Sigmoid colon (tissue), 7 donors: ENCODE measurements around the gene AAR2. TPM values are rescaled to one million over a fixed set of nuclear protein-coding genes. Genes with fewer than 3 reads are reported as not detected.

Source experiments
- DNase-seq: peaks from one replicate; pipeline ENCODE4 v3.0.0-alpha.2; 2019
- H3K27ac ChIP-seq, 4 donors: fragments of 200-600 bp; sonication (generic); one replicate each; pipeline ENCODE4 v1.5.1; 2016 to 2019; ENCODE audit warnings: mild to moderate bottlenecking in 1 of 4
- H3K27me3 ChIP-seq, 3 donors: fragments of 200-600 bp; sonication (generic); one replicate each; pipeline ENCODE4 v1.5.1; 2019; ENCODE audit warnings: mild to moderate bottlenecking in 1 of 3
- H3K36me3 ChIP-seq, 4 donors: fragments of 200-600 bp; sonication (generic); one replicate each; pipeline ENCODE4 v1.5.1; 2016 to 2019
- H3K4me1 ChIP-seq, 4 donors: fragments of 200-600 bp; sonication (generic); one replicate each; pipeline ENCODE4 v1.5.1; 2017 to 2019
- H3K4me3 ChIP-seq, 4 donors: fragments of 200-600 bp; sonication (generic); one replicate each; pipeline ENCODE4 v1.5.1; 2017 to 2019; ENCODE audit warnings: mild to moderate bottlenecking in 2 of 4, moderate library complexity in 1 of 4
- H3K9me3 ChIP-seq, 4 donors: fragments of 200-600 bp in 3 of 4; sonication (generic) in 3 of 4; one replicate each; pipeline versions ENCODE4 v1.5.1 to v1.6.1; 2013 to 2019
- EP300 ChIP-seq, 4 donors: sonication (generic); formaldehyde crosslinking; IDR thresholded peaks; one replicate each; pipeline ENCODE4 v1.6.1; 2017; ENCODE audit warnings: antibody characterized with exemption in 4 of 4
- POLR2A ChIP-seq, 2 donors: fragments of 450-650 bp; IDR thresholded peaks; one replicate each; pipeline ENCODE4 v1.6.1; 2016; ENCODE audit warnings: antibody characterized with exemption in 2 of 2, mild to moderate bottlenecking in 2 of 2, moderate library complexity in 2 of 2
- POLR2AphosphoS5 ChIP-seq, 4 donors: sonication (generic); formaldehyde crosslinking; IDR thresholded peaks; one replicate each; pipeline ENCODE4 v1.6.1; 2017; ENCODE audit warnings: antibody characterized with exemption in 4 of 4
- WGBS, 2 donors: extraction: QIAGEN DNeasy Blood & Tissue Kit; methylation state at CpG; one replicate each; pipeline ENCODE4 v1.1.7; 2013; 5-methylcytosine and 5-hydroxymethylcytosine counted together
- intact Hi-C: fragments of 100-400 bp; cut with DNase I; formaldehyde crosslinking; loops from one replicate; pipeline ENCODE4 v1.15.1; 2023
- polyA plus RNA-seq, 3 donors: library from polyadenylated mRNA; stranded (reverse); fragments of 200-250 nt; gene quantifications; one replicate each; pipeline ENCODE4 v1.2.3, GENCODE V29; 2013
- total RNA-seq, 4 donors: library from RNA; depleted of rRNA; stranded (reverse); fragments of >200 nt; gene quantifications; one replicate each; pipeline ENCODE4 v1.1.0, GENCODE V29; 2016
- TF ChIP-seq, protein P1 (sequence below), 4 experiments: fragments of 450-650 bp in 3 of 4; fragments of 200-600 bp in 1 of 4; IDR thresholded peaks; one replicate each; pipeline ENCODE4 v1.5.1; 2016 to 2019; ENCODE audit warnings: antibody characterized with exemption in 4 of 4, mild to moderate bottlenecking in 3 of 4, moderate library complexity in 2 of 4
- donor health status: healthy with polysubstance abuse.
- donor health status: Bipolar disorder and iron deficiency.
- donor health status: healthy.

AAR2 gene
- total and polyA plus RNA-seq, 7 donors, result 11.4 to 39.6 (median 26.5) TPM

DNA sequence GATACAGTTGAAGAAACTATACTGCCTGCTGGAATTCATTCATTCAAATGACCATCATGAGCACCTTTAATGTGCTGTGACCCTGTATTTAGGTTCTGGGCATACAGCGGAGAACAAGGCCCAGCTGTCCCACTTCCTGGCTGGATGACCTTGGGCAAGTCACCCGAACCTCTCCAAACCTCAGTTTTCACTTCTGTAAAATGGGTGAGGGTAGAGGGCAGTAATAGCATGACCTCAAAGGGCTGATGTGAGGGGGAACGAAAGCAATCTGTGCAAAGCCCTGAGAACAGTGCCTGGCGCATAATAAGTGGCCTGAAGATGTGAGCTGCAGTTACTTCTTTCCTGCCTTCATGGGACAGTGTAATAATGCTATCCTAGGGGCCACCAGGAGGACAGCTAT lies 20.5 kb upstream of the AAR2 start:
- intact Hi-C loops, result no loop called here
- DNase-seq, result no peak
- Histone ChIP-seq H3K4me1 (no peaks in the 10 kb centered on the region), H3K36me3 (peaks cover 0 to 31% (median 5%) of the 10 kb centered on the region in 4 donors), H3K27ac (no peak overlapping the region), H3K27me3 (no peaks in the 10 kb centered on the region), H3K4me3 (no peak overlapping the region), H3K9me3 (no peaks in the 10 kb centered on the region)
- TF ChIP-seq, protein P1, sequence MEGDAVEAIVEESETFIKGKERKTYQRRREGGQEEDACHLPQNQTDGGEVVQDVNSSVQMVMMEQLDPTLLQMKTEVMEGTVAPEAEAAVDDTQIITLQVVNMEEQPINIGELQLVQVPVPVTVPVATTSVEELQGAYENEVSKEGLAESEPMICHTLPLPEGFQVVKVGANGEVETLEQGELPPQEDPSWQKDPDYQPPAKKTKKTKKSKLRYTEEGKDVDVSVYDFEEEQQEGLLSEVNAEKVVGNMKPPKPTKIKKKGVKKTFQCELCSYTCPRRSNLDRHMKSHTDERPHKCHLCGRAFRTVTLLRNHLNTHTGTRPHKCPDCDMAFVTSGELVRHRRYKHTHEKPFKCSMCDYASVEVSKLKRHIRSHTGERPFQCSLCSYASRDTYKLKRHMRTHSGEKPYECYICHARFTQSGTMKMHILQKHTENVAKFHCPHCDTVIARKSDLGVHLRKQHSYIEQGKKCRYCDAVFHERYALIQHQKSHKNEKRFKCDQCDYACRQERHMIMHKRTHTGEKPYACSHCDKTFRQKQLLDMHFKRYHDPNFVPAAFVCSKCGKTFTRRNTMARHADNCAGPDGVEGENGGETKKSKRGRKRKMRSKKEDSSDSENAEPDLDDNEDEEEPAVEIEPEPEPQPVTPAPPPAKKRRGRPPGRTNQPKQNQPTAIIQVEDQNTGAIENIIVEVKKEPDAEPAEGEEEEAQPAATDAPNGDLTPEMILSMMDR (IDR thresholded peaks at IDR 0.05), result no peak
- TF ChIP-seq POLR2A (IDR thresholded peaks at IDR 0.05) (no peak), EP300 (IDR thresholded peaks at IDR 0.05) (no peak), POLR2AphosphoS5 (IDR thresholded peaks at IDR 0.05) (no peak)
- 88 to 93% methylated on average over 4 of the region's 4 CpGs for WGBS, 2 donors

DNA sequence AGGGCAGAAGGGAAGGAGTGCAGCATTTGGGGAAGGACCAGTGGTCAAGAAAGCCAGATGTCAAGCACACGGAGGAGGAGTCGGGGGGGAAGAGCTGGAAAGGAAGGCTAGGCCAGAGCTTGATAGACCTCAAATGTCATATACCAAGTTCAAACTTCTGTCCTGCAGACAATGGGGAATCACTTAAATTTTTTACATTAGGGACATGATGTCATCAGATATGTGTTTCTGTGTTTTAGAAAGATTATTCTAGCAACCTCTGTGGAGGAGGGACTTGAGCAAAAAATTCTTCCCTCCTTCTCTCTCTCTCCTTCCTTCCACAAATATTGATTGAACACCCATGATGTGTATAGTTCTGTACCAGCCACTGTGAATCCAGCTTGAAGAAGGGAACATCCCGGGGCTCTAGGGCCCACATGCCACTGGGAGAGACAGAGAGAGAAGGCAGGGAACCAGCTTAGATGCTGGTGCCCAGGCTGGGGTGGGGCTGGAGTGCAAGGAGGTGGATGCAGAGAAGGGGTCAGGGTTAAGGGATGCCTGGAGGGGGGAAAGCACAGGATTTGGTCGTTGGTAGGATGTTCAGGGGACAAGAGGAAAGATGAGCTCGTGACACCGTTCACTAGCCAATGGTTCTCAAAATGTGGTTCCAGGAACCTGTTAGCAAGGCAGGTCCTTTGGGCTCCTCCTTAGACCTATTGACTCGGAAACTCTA lies 19.8 kb upstream of the AAR2 start:
- 80% methylated on average over 7 of the region's 7 CpGs for WGBS, 2 donors
- Histone ChIP-seq H3K27me3 (no peaks in the 10 kb centered on the region), H3K36me3 (peaks cover 0 to 34% (median 5%) of the 10 kb centered on the region in 4 donors), H3K4me1 (no peaks in the 10 kb centered on the region), H3K9me3 (no peaks in the 10 kb centered on the region), H3K4me3 (no peak overlapping the region), H3K27ac (no peak overlapping the region)
- TF ChIP-seq POLR2A (IDR thresholded peaks at IDR 0.05) (no peak), EP300 (IDR thresholded peaks at IDR 0.05) (no peak), POLR2AphosphoS5 (IDR thresholded peaks at IDR 0.05) (no peak)
- TF ChIP-seq, protein P1 (IDR thresholded peaks at IDR 0.05), result no peak
- DNase-seq, result no peak
- intact Hi-C loops, result no loop called here

DNA sequence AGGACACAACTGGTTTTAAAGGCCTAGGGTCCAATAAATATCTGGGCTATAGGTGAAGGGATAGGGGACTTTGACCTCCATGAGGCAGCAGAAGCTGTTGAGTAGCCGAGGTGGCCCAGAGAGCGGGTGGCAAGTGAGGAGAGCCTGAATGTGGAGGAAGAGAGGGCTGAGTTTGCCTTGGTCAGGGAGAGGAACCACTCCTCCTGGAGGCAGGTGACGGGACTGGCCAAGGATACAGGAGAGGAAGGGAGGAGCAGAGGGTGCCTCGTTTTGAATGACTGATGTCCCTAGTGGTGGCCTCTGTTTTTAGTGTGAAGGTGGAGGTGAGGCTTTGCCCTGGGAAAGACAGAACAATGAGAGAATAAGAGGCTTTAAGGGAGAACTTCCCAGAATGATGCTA lies 19.1 kb upstream of the AAR2 start:
- WGBS, 2 donors, result 45 to 69% methylated on average over 4 of the region's 4 CpGs
- Histone ChIP-seq H3K36me3 (peaks cover 0 to 38% (median 7%) of the 10 kb centered on the region in 4 donors), H3K27ac (no peak overlapping the region), H3K27me3 (no peaks in the 10 kb centered on the region), H3K4me3 (no peak overlapping the region), H3K4me1 (no peaks in the 10 kb centered on the region), H3K9me3 (no peaks in the 10 kb centered on the region)
- no peak for TF ChIP-seq POLR2A (IDR thresholded peaks at IDR 0.05)
- TF ChIP-seq POLR2AphosphoS5 (IDR thresholded peaks at IDR 0.05), result no peak
- TF ChIP-seq EP300 (IDR thresholded peaks at IDR 0.05), result no peak
- TF ChIP-seq, protein P1 (IDR thresholded peaks at IDR 0.05), result no peak
- intact Hi-C loops, result no loop called here
- no peak for DNase-seq

DNA sequence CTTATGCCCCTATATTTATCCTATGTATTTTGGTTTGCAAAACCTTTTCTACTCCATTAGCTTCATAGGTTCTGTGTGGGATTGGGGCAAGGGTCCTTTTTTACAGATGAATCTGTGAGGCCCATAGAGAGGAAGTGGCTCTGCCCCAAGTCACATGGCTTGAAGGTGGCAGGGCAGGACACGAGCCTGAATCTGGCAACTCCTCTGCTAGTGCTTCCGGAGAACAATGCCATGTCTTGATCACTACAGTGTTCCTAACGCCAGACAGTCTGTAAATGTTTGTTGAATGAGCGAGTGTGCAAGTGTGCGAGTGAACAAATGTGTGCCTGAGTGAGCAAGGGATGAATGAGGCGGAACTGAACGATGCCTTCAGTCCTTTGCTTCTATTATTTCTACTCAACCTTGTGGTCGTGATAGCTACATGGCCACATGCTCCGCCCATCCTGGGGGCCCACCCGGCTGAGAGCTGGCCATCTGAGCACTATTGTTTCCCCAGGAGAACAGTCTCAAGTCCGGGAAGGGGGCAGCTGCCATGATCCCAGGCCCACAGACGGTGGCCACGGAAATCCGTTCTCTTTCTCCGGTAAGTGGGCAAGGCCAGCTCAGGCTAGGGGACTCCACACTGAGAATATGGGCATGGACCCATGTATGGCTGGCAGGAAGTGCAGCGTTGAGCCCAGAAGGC lies 17.8 kb upstream of the AAR2 start:
- TF ChIP-seq POLR2AphosphoS5 (IDR thresholded peaks at IDR 0.05) (no peak), POLR2A (IDR thresholded peaks at IDR 0.05) (no peak), EP300 (IDR thresholded peaks at IDR 0.05) (no peak)
- TF ChIP-seq, protein P1 (IDR thresholded peaks at IDR 0.05), result no peak
- Histone ChIP-seq H3K4me1 (no peaks in the 10 kb centered on the region), H3K27me3 (no peaks in the 10 kb centered on the region), H3K27ac (no peak overlapping the region), H3K9me3 (no peaks in the 10 kb centered on the region), H3K4me3 (no peak overlapping the region), H3K36me3 (peaks cover 0 to 29% (median 7%) of the 10 kb centered on the region in 4 donors)
- DNase-seq, result no peak
- 83 to 89% methylated on average over 16 of the region's 16 CpGs for WGBS, 2 donors
- intact Hi-C loops, result no loop called here
